GM04503 (cell line): ENCODE measurements around the gene STAG2.
A peak's percentile ranks its signal among the peaks of the same experiment; 100 is the strongest.
"Not testable (repeated sequence)": the region's sequence is repeated elsewhere in the genome, so short reads cannot be mapped to it uniquely, and the experiment has no call there.

Experiments used
- DNase-seq: peaks from one replicate; pipeline ENCODE4 v3.0.0-alpha.2; 2012; ENCODE audit warnings: low read depth

Gene STAG2

GRCh38 chrX:123961268-123962005 lies at the start of gene STAG2:
TSS of gene STAG2 (plus strand) at chrX:123961706. CDS start at chrX:124022628, 60,922 bp downstream.
- no peak for DNase-seq

GRCh38 chrX:123917069-123917468 lies 44.4 kb upstream of the STAG2 start:
- no peak for DNase-seq

GRCh38 chrX:123918106-123918721 lies 43.3 kb upstream of the STAG2 start:
- no peak for DNase-seq

- peak; percentile 22 for DNase-seq
These were observed 41.3 kb upstream of the STAG2 start for GRCh38 chrX:123920105-123920785.

- no peak for DNase-seq
These were observed 38.3 kb upstream of the STAG2 start for GRCh38 chrX:123923211-123923610.

- DNase-seq: no peak
These were observed 37.3 kb upstream of the STAG2 start for GRCh38 chrX:123924186-123924585.

GRCh38 chrX:123927845-123928244 lies 33.7 kb upstream of the STAG2 start:
- DNase-seq: no peak

- DNase-seq: not testable (repeated sequence)
These were observed 29.5 kb upstream of the STAG2 start for GRCh38 chrX:123932055-123932454.

- DNase-seq: no peak
These were observed 18.4 kb upstream of the STAG2 start for GRCh38 chrX:123943074-123943473.

GRCh38 chrX:123943488-123943887 lies 18.0 kb upstream of the STAG2 start:
- DNase-seq: no peak

- DNase-seq: no peak
These were observed 11.7 kb upstream of the STAG2 start for GRCh38 chrX:123949846-123950245.

GRCh38 chrX:123959281-123960063 lies 2.0 kb upstream of the STAG2 start:
- no peak for DNase-seq

- DNase-seq: no peak
These were observed 594 bp upstream of the STAG2 start for GRCh38 chrX:123960956-123961267.

- DNase-seq: no peak
These were observed 531 bp downstream of the STAG2 start for GRCh38 chrX:123962006-123962467.

GRCh38 chrX:123962794-123963373 lies 1.4 kb downstream of the STAG2 start:
- DNase-seq: peak; percentile 75

GRCh38 chrX:123964156-123964834 lies 2.8 kb downstream of the STAG2 start:
- DNase-seq: no peak

GRCh38 chrX:123965712-123966111 lies 4.2 kb downstream of the STAG2 start:
- DNase-seq: no peak

- DNase-seq: no peak
These were observed 6.0 kb downstream of the STAG2 start for GRCh38 chrX:123967497-123967896.

- DNase-seq: no peak
These were observed 7.0 kb downstream of the STAG2 start for GRCh38 chrX:123968383-123969050.

- DNase-seq: no peak
These were observed 10.5 kb downstream of the STAG2 start for GRCh38 chrX:123971982-123972381.

GRCh38 chrX:123973921-123974320 lies 12.4 kb downstream of the STAG2 start:
- DNase-seq: no peak
